GM23338 (cell line): Measurements from ENCODE around the gene GRIN2D. TPM values are rescaled to one million over a fixed set of nuclear protein-coding genes. Genes with fewer than 3 reads are reported as not detected.

ENCODE experiments used
- ATAC-seq: fragments of 200-7000 bp; cut with Tn5 transposase; 3 replicates; pipeline ENCODE4 v1.9.1; 2020
- DNase-seq: peaks from one replicate; pipeline ENCODE4 v3.0.0-alpha.2; 2015; ENCODE audit warnings: low spot score
- H2AFZ ChIP-seq: fragments of 200-600 bp; sonication (generic); 2 replicates; pipeline ENCODE4 v1.8.0; 2016; ENCODE audit warnings: antibody characterized with exemption, mild to moderate bottlenecking, moderate library complexity
- H3F3A ChIP-seq: fragments of 200-600 bp; sonication (generic); replicated peaks from 2 replicates; pipeline ENCODE4 v1.8.0; 2017; ENCODE audit warnings: antibody characterized with exemption, mixed run types, low read depth
- H3K27ac ChIP-seq: fragments of 200-600 bp; sonication (generic); 2 replicates; pipeline ENCODE4 v1.6.1; 2016; ENCODE audit warnings: low read depth
- H3K27me3 ChIP-seq: fragments of 200-600 bp; sonication (generic); 2 replicates; pipeline ENCODE4 v1.8.0; 2016; ENCODE audit warnings: mild to moderate bottlenecking, mixed run types, moderate library complexity; ENCODE audit not compliant: insufficient read depth
- H3K36me3 ChIP-seq: fragments of 200-600 bp; sonication (generic); 2 replicates; pipeline ENCODE4 v1.8.0; 2016; ENCODE audit warnings: mild to moderate bottlenecking; ENCODE audit not compliant: insufficient read depth
- H3K4me1 ChIP-seq: fragments of 200-600 bp; sonication (generic); 2 replicates; pipeline ENCODE4 v1.8.0; 2016; ENCODE audit warnings: mild to moderate bottlenecking, moderate library complexity; ENCODE audit not compliant: insufficient read depth
- H3K4me2 ChIP-seq: fragments of 200-600 bp; sonication (generic); 2 replicates; pipeline ENCODE4 v1.7.1; 2017; ENCODE audit warnings: mixed run types
- H3K4me3 ChIP-seq: fragments of 200-600 bp; sonication (generic); 2 replicates; pipeline ENCODE4 v1.6.1; 2016; ENCODE audit warnings: mixed run types
- H3K79me2 ChIP-seq: fragments of 200-600 bp; sonication (generic); replicated peaks from 2 replicates; pipeline ENCODE4 v1.8.0; 2017; ENCODE audit warnings: mild to moderate bottlenecking; ENCODE audit not compliant: insufficient read depth
- H3K9me2 ChIP-seq: fragments of 200-600 bp; sonication (generic); 2 replicates; pipeline ENCODE4 v1.8.0; 2017; ENCODE audit not compliant: insufficient read depth
- H4K20me1 ChIP-seq: fragments of 200-600 bp; sonication (generic); replicated peaks from 2 replicates; pipeline ENCODE4 v1.8.0; 2017; ENCODE audit warnings: mild to moderate bottlenecking; ENCODE audit not compliant: insufficient read depth
- H3K27ac Mint-ChIP-seq: 2 replicates; pipeline ENCODE4 v1.8.0; 2020; ENCODE audit warnings: inconsistent platforms, mild to moderate bottlenecking, moderate library complexity, mixed read lengths
- H3K27me3 Mint-ChIP-seq: 3 replicates; pipeline ENCODE4 v1.8.0; 2022; ENCODE audit warnings: low read depth, mild to moderate bottlenecking, moderate library complexity, mixed read lengths, inconsistent platforms; ENCODE audit not compliant: insufficient read depth, poor library complexity
- H3K36me3 Mint-ChIP-seq: 3 replicates; pipeline ENCODE4 v1.8.0; 2021; ENCODE audit warnings: low read depth, mild to moderate bottlenecking, inconsistent platforms, moderate library complexity, mixed read lengths
- H3K4me1 Mint-ChIP-seq: 3 replicates; pipeline ENCODE4 v1.8.0; 2020; ENCODE audit warnings: mild to moderate bottlenecking, inconsistent platforms, mixed read lengths
- H3K4me3 Mint-ChIP-seq: 3 replicates; pipeline ENCODE4 v1.8.0; 2021; ENCODE audit warnings: moderate library complexity, mild to moderate bottlenecking, inconsistent platforms, mixed read lengths
- H3K9me3 Mint-ChIP-seq: 3 replicates; pipeline ENCODE4 v1.8.0; 2020; ENCODE audit warnings: moderate library complexity, mild to moderate bottlenecking, inconsistent platforms, mixed read lengths
- CREB1 ChIP-seq: fragments of 250-450 bp; sonication (Bioruptor Pico); IDR thresholded peaks from 2 replicates; pipeline ENCODE4 v1.5.0; 2020; ENCODE audit warnings: low read depth, mild to moderate bottlenecking, moderate library complexity
- EZH2 ChIP-seq: fragments of 200-600 bp; sonication (generic); IDR thresholded peaks from one replicate; pipeline ENCODE4 v1.8.0; 2017; ENCODE audit warnings: antibody characterized with exemption, mild to moderate bottlenecking, low read depth; ENCODE audit not compliant: unreplicated experiment
- EZH2phosphoT487 ChIP-seq: fragments of 200-600 bp; sonication (generic); IDR thresholded peaks from one replicate; pipeline ENCODE4 v1.8.1; 2018; ENCODE audit warnings: antibody characterized with exemption; ENCODE audit not compliant: unreplicated experiment
- JUNB ChIP-seq: IDR thresholded peaks from one replicate; pipeline ENCODE4 v1.6.1; 2016; ENCODE audit warnings: antibody characterized with exemption; ENCODE audit not compliant: unreplicated experiment
- NANOG ChIP-seq: IDR thresholded peaks from 2 replicates; pipeline ENCODE4 v1.6.1; 2016; ENCODE audit warnings: antibody characterized with exemption, borderline replicate concordance
- POLR2AphosphoS5 ChIP-seq: IDR thresholded peaks from 2 replicates; pipeline ENCODE4 v1.6.1; 2016; ENCODE audit warnings: antibody characterized with exemption, low read depth
- ZNF114 ChIP-seq: fragments of 250-450 bp; sonication (Bioruptor Pico); IDR thresholded peaks from 2 replicates; pipeline ENCODE4 v1.5.0; 2020; ENCODE audit warnings: mild to moderate bottlenecking, moderate library complexity
- ZNF331 ChIP-seq: fragments of 250-450 bp; sonication (Bioruptor Pico); IDR thresholded peaks from 2 replicates; pipeline ENCODE4 v1.5.0; 2020; ENCODE audit warnings: low read depth, mild to moderate bottlenecking, moderate library complexity
- polyA plus RNA-seq: library from polyadenylated mRNA; unstranded; fragments of >200 nt; fragmentation: Nextera tagmentation; extraction: Ambion mirVana; gene quantifications from 2 replicates; pipeline ENCODE4 v1.2.1, GENCODE V29; 2016
- total RNA-seq: library from RNA; depleted of rRNA; stranded (reverse); fragments of >200 nt; shearing (Covaris generic); gene quantifications from 2 replicates; pipeline ENCODE4 v1.2.3, GENCODE V29; 2014
- TF ChIP-seq, protein P1 (sequence below): fragments of 250-450 bp; sonication (Bioruptor Pico); IDR thresholded peaks from 2 replicates; pipeline ENCODE4 v1.5.0; 2020; ENCODE audit warnings: mild to moderate bottlenecking, moderate library complexity
- TF ChIP-seq, protein P2 (sequence below): IDR thresholded peaks from one replicate; pipeline ENCODE4 v1.6.1; 2018; ENCODE audit warnings: antibody characterized with exemption; ENCODE audit not compliant: unreplicated experiment

GRIN2D gene
- total and polyA plus RNA-seq, 2 experiments from 2014 or later: 4.4 to 20.0 TPM

DNA sequence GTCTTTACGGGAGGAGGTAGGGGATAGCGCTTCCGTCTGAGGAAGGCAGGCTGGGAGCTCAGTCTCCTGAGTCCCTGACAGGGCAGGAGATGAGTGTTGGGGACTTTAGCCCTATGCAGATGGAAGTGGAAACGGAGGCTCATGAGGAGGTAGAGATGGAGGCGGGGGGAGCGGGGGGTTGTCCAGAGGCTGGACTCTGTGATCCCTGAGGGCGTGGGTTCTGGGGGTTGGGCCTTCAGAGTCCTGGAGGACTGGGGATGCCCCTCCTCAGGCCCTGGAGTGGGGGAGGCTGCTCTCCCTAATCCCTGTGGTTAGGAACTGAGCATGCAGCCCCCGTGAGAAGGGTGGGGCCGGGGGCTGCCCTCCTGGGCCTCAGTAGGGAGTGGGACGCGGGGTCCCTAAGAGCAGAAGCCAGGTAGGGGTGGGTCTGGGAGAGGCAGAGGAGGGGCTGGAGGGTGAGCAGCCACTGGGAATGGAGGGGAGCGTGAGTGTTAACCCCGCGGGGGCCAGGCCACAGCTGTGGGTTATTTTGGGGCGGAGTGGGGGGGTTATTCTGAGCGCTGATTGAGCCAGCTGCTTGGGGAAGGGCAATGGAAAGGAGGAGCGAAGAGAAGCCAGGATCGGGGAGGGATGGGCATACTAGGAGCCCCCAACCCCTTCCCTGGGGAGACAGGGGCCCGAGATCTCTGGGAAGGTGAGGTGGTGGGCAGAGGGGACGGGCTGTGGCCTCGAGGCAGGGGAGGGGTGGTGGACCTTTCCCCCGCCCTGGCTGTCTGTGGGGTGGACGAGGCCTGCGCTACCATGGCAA lies 2.8 kb downstream of the GRIN2D start:
- Histone ChIP-seq H4K20me1 (no peaks in the 10 kb centered on the region), H3K4me2 (peak overlapping the region; percentile 95), H3K27me3 (peaks cover 62% of the 10 kb centered on the region), H3K36me3 (no peaks in the 10 kb centered on the region), H3K4me1 (peaks cover 52% of the 10 kb centered on the region), H3F3A (peaks cover 13% of the 10 kb centered on the region), H3K9me2 (no peaks in the 10 kb centered on the region), H3K27ac (no peak overlapping the region), H3K4me3 (peak overlapping the region; percentile 74), H3K79me2 (peaks cover 1% of the 10 kb centered on the region), H2AFZ (no peak overlapping the region)
- peaks cover 4% of the 10 kb centered on the region; the same call in 2 of the 3 replicates for H3K36me3 Mint-ChIP-seq
- no peak for DNase-seq
- peaks cover 59% of the 10 kb centered on the region for H3K27me3 Mint-ChIP-seq
- TF ChIP-seq POLR2AphosphoS5 (peak; percentile 5), EZH2 (no peak)
- H3K4me3 Mint-ChIP-seq: peak overlapping the region; percentile 73; the same call in 2 of the 3 replicates
- ATAC-seq: no peak
- peaks cover 63% of the 10 kb centered on the region for H3K4me1 Mint-ChIP-seq
- H3K9me3 Mint-ChIP-seq: peaks cover 5% of the 10 kb centered on the region; the same call in 2 of the 3 replicates
- H3K27ac Mint-ChIP-seq: no peak overlapping the region

DNA sequence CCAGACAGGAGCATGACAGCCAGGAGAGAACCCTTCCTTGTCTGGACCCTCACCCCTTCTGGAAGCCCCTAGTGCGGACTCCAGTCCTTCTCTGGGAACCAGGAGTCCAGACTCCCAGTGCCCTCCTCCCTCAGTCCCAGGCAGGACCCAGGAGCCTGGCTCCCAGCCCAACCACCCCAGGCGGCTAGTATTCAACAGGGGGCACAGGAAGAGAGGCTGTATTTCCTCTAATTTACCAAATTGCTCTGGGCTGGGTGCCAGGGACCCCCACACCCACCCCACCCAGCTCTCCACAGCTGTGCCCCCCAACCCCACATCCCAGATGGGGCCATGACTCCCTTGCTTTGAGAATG lies 3.3 kb downstream of the GRIN2D start:
- Histone ChIP-seq H4K20me1 (no peaks in the 10 kb centered on the region), H3K4me1 (peaks cover 58% of the 10 kb centered on the region), H3K36me3 (no peaks in the 10 kb centered on the region), H3K4me3 (peak overlapping the region; percentile 79), H3K4me2 (peak overlapping the region; percentile 95; the same call in 1 of the 2 replicates), H3F3A (peaks cover 16% of the 10 kb centered on the region), H3K27ac (no peak overlapping the region), H2AFZ (no peak overlapping the region), H3K9me2 (no peaks in the 10 kb centered on the region), H3K27me3 (peaks cover 62% of the 10 kb centered on the region), H3K79me2 (no peaks in the 10 kb centered on the region)
- Mint-ChIP-seq H3K27me3 (peaks cover 56% of the 10 kb centered on the region), H3K9me3 (peaks cover 5% of the 10 kb centered on the region; the same call in 2 of the 3 replicates), H3K27ac (no peak overlapping the region), H3K36me3 (peaks cover 4% of the 10 kb centered on the region; the same call in 2 of the 3 replicates), H3K4me1 (peaks cover 66% of the 10 kb centered on the region), H3K4me3 (no peak overlapping the region)
- DNase-seq (no peak), ATAC-seq (no peak)
- TF ChIP-seq EZH2phosphoT487 (no peak), JUNB (no peak), ZNF331 (CRISPR knock-in tag) (no peak), NANOG (no peak), POLR2AphosphoS5 (no peak), EZH2 (no peak), CREB1 (CRISPR knock-in tag) (no peak), ZNF114 (CRISPR knock-in tag) (no peak)
- TF ChIP-seq, protein P1, sequence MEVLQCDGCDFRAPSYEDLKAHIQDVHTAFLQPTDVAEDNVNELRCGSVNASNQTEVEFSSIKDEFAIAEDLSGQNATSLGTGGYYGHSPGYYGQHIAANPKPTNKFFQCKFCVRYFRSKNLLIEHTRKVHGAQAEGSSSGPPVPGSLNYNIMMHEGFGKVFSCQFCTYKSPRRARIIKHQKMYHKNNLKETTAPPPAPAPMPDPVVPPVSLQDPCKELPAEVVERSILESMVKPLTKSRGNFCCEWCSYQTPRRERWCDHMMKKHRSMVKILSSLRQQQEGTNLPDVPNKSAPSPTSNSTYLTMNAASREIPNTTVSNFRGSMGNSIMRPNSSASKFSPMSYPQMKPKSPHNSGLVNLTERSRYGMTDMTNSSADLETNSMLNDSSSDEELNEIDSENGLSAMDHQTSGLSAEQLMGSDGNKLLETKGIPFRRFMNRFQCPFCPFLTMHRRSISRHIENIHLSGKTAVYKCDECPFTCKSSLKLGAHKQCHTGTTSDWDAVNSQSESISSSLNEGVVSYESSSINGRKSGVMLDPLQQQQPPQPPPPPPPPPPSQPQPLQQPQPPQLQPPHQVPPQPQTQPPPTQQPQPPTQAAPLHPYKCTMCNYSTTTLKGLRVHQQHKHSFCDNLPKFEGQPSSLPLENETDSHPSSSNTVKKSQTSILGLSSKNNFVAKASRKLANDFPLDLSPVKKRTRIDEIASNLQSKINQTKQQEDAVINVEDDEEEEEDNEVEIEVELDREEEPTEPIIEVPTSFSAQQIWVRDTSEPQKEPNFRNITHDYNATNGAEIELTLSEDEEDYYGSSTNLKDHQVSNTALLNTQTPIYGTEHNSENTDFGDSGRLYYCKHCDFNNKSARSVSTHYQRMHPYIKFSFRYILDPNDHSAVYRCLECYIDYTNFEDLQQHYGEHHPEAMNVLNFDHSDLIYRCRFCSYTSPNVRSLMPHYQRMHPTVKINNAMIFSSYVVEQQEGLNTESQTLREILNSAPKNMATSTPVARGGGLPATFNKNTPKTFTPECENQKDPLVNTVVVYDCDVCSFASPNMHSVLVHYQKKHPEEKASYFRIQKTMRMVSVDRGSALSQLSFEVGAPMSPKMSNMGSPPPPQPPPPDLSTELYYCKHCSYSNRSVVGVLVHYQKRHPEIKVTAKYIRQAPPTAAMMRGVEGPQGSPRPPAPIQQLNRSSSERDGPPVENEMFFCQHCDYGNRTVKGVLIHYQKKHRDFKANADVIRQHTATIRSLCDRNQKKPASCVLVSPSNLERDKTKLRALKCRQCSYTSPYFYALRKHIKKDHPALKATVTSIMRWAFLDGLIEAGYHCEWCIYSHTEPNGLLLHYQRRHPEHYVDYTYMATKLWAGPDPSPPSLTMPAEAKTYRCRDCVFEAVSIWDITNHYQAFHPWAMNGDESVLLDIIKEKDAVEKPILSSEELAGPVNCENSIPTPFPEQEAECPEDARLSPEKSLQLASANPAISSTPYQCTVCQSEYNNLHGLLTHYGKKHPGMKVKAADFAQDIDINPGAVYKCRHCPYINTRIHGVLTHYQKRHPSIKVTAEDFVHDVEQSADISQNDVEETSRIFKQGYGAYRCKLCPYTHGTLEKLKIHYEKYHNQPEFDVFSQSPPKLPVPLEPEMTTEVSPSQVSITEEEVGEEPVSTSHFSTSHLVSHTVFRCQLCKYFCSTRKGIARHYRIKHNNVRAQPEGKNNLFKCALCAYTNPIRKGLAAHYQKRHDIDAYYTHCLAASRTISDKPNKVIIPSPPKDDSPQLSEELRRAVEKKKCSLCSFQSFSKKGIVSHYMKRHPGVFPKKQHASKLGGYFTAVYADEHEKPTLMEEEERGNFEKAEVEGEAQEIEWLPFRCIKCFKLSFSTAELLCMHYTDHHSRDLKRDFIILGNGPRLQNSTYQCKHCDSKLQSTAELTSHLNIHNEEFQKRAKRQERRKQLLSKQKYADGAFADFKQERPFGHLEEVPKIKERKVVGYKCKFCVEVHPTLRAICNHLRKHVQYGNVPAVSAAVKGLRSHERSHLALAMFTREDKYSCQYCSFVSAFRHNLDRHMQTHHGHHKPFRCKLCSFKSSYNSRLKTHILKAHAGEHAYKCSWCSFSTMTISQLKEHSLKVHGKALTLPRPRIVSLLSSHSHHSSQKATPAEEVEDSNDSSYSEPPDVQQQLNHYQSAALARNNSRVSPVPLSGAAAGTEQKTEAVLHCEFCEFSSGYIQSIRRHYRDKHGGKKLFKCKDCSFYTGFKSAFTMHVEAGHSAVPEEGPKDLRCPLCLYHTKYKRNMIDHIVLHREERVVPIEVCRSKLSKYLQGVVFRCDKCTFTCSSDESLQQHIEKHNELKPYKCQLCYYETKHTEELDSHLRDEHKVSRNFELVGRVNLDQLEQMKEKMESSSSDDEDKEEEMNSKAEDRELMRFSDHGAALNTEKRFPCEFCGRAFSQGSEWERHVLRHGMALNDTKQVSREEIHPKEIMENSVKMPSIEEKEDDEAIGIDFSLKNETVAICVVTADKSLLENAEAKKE (CRISPR knock-in tag): no peak
- TF ChIP-seq, protein P2, sequence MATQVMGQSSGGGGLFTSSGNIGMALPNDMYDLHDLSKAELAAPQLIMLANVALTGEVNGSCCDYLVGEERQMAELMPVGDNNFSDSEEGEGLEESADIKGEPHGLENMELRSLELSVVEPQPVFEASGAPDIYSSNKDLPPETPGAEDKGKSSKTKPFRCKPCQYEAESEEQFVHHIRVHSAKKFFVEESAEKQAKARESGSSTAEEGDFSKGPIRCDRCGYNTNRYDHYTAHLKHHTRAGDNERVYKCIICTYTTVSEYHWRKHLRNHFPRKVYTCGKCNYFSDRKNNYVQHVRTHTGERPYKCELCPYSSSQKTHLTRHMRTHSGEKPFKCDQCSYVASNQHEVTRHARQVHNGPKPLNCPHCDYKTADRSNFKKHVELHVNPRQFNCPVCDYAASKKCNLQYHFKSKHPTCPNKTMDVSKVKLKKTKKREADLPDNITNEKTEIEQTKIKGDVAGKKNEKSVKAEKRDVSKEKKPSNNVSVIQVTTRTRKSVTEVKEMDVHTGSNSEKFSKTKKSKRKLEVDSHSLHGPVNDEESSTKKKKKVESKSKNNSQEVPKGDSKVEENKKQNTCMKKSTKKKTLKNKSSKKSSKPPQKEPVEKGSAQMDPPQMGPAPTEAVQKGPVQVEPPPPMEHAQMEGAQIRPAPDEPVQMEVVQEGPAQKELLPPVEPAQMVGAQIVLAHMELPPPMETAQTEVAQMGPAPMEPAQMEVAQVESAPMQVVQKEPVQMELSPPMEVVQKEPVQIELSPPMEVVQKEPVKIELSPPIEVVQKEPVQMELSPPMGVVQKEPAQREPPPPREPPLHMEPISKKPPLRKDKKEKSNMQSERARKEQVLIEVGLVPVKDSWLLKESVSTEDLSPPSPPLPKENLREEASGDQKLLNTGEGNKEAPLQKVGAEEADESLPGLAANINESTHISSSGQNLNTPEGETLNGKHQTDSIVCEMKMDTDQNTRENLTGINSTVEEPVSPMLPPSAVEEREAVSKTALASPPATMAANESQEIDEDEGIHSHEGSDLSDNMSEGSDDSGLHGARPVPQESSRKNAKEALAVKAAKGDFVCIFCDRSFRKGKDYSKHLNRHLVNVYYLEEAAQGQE: no peak
